GM19351 (cell line): Measurements from ENCODE around the gene LRRC8C.
A peak's percentile ranks its signal among the peaks of the same experiment; 100 is the strongest.

Experiments used
- ATAC-seq: cut with Tn5 transposase; IDR thresholded peaks from one replicate; pipeline ENCODE4 v1.9.1; 2021; ENCODE audit warnings: mild to moderate bottlenecking, moderate library complexity; ENCODE audit not compliant: unreplicated experiment

Gene LRRC8C

GRCh38 chr1:89761338-89761737 is 128.4 kb downstream of the LRRC8C start:
- no peak for ATAC-seq

DNA sequence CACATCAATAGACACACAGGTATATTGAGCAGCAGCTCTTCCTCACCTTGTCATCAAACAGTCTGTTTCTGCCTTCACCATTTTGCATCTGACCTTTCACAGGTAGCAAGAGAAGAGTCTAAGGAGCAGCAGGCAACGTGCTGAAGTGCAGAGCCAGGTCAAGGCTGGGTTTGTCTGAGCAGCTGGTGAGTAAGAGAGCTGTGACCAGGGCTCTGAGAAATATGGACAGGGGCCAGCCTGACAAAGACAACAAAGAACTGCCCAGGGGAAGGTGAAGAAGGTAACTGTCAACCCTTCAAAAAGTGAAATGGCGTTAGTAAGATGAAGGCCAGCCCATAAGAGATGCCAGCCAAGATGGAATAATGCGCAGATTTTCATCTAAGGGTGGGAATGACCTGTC is 129.0 kb downstream of the LRRC8C start:
- ATAC-seq, result no peak

DNA sequence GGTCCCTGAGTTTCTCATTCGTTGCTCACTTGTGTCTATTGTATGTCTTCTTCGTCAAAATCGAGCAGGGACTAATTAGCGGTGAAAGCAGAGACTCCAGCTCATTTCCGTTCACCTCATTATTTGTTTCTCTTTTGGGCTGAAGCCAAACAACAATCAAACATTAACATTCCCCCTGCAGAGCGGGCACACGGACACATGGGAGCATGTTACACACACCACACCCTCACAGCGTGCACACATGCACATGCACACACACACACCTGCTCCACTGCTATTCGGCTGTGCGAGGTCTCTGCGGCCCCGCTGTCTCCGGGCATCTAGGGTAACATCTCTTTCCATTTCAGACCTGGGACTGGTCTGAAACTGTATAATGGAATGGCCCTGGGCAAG is 129.5 kb downstream of the LRRC8C start:
- ATAC-seq, result peak; percentile 25

DNA sequence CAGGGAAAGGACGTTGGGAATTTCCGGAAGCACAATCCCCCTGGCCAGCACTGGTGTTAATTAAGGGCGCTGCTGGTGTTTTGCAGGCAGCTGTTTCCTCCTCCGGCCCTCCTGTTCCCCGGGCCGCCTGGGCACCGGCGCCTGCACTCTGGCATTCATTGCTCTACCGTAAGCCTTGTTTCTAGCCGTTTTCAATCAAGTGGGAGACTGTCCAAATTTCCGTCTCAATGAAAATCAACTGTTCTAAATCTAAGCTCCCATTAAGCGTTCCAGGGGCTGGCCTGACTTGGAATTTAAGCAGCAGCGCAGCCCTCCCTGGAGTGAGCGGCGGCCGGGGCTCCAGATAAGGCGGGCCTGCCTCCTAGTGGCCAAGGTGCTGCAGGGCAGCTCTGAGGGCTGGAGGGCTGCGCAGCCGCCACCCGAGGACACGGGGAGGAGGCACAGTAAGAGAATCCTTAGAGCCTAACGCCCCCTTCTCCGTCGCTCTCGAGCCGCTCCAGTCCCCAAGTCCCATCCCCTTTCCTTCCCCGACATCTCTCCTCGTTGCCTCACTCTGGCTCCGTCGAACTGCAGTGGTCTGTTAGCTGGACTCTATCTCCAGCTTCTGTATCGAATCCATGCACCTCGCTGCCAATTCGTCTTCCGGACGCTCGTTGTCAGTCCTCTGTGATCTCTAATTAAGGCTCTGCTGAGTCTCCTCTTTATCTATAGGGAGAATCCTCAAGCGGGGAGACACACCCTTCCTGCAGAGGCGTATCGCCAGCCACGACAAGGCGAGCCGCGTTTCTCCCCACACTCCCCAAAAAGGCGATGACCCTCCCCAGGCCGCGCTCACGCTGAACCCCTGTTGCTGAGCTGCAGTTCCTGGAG is 130.1 kb downstream of the LRRC8C start:
- ATAC-seq, result peak; percentile 98

GRCh38 chr1:89763649-89763986 is 130.7 kb downstream of the LRRC8C start:
- no peak for ATAC-seq

DNA sequence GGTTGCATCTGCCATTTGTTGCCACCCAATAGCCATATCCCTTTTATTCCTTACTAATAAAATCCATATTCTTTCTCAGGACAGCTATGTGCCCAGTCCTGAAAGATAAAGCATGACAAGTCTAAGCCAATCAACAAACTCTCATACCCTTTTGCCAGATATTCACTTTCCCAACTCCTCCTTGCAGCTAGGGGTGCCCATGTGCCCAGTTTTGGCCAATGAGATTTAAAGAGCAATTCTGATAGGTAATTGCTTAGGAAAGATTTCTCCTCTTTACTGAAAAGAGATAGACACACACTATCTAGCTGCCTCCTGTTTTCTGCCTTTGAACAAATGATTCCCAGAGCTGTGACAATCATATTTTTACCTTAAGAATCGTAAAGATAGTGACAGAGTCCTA is 132.9 kb downstream of the LRRC8C start:
- no peak for ATAC-seq

DNA sequence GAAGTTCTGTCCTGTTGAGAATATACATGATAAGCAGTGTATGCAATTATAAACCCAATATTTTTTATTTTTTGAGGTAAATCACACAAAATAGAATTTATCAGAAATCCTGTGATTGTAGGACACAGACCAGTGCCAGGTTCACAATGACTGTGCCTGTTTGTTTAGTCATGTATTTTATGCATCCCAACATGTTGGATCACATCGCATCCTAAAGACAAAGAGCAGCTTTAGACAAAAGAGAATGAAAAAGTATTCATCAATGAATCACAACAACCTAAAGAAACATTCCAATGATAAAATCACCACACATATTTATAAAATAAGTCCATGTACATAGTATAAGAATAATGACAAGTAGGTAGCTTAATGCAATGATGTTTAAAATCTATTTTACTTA is 134.7 kb downstream of the LRRC8C start:
- no peak for ATAC-seq
